ENCODE results near the gene CADPS.

- TF ChIP-seq CTCF (IDR thresholded peaks at IDR 0.05; ENCODE audit: low read length) (no peak), EZH2 (IDR thresholded peaks at IDR 0.05; ENCODE audit: borderline replicate concordance, low read length) (no peak)
Measured at GRCh38 chr3:62604751-62605351, 270.4 kb downstream of the CADPS start.

Data from OCI-LY1 (cell line).